Measurements from ENCODE around the gene SEMA3F. TPM values are rescaled to one million over a fixed set of nuclear protein-coding genes. Genes with fewer than 3 reads are reported as not detected.

SEMA3F gene
- total RNA-seq, 1 donor from 2014 or later, result 10.2 TPM

- TF ChIP-seq CTCF (IDR thresholded peaks at IDR 0.05; ENCODE audit: borderline replicate concordance), result no peak
- Histone ChIP-seq H3K9me3 (replicated peaks) (no peaks in the 10 kb centered on the region), H3K27me3 (ENCODE audit: low read depth) (no peaks in the 10 kb centered on the region), H3K4me1 (peaks cover 17% of the 10 kb centered on the region), H3K36me3 (no peaks in the 10 kb centered on the region), H3K27ac (replicated peaks) (no peak overlapping the region), H3K4me3 (no peak overlapping the region)
- intact Hi-C loops (cut with micrococcal nuclease), result no loop called here
- no peak for DNase-seq
These were observed 20.8 kb upstream of the SEMA3F start for GRCh38 chr3:50134367-50134766.

GRCh38 chr3:50135964-50136363 lies 19.2 kb upstream of the SEMA3F start:
- intact Hi-C loops (cut with micrococcal nuclease), result no loop called here
- no peaks in the 10 kb centered on the region for H3K9me3 ChIP-seq (replicated peaks)

GRCh38 chr3:50136714-50137405 lies 18.3 kb upstream of the SEMA3F start:
- Histone ChIP-seq H3K36me3 (no peaks in the 10 kb centered on the region), H3K9me3 (replicated peaks) (no peaks in the 10 kb centered on the region), H3K27me3 (ENCODE audit: low read depth) (no peaks in the 10 kb centered on the region), H3K4me1 (peaks cover 17% of the 10 kb centered on the region), H3K27ac (replicated peaks) (no peak overlapping the region), H3K4me3 (no peak overlapping the region)
- intact Hi-C loops (cut with micrococcal nuclease), result no loop called here
- DNase-seq, result no peak
- TF ChIP-seq CTCF (IDR thresholded peaks at IDR 0.05; ENCODE audit: borderline replicate concordance), result no peak

More at GRCh38 chr3:50135964-50136363, 19.2 kb upstream of the SEMA3F start:
- Histone ChIP-seq H3K27me3 (ENCODE audit: low read depth) (no peaks in the 10 kb centered on the region), H3K4me1 (peaks cover 17% of the 10 kb centered on the region), H3K4me3 (no peak overlapping the region), H3K27ac (replicated peaks) (no peak overlapping the region), H3K36me3 (no peaks in the 10 kb centered on the region)
- TF ChIP-seq CTCF (IDR thresholded peaks at IDR 0.05; ENCODE audit: borderline replicate concordance), result no peak
- DNase-seq, result no peak

- H3K4me1 ChIP-seq, result peaks cover 17% of the 10 kb centered on the region
- no peak for DNase-seq
- no peak for TF ChIP-seq CTCF (IDR thresholded peaks at IDR 0.05; ENCODE audit: borderline replicate concordance)
These were observed 17.6 kb upstream of the SEMA3F start for GRCh38 chr3:50137531-50137930.

GRCh38 chr3:50138266-50139200 lies 16.6 kb upstream of the SEMA3F start:
- intact Hi-C loops (cut with micrococcal nuclease), result no loop called here
- no peaks in the 10 kb centered on the region for H3K36me3 ChIP-seq
- H3K4me3 ChIP-seq, result no peak overlapping the region
- no peaks in the 10 kb centered on the region for H3K27me3 ChIP-seq (ENCODE audit: low read depth)
- DNase-seq, result no peak
- TF ChIP-seq CTCF (IDR thresholded peaks at IDR 0.05; ENCODE audit: borderline replicate concordance), result no peak
- H3K27ac ChIP-seq (replicated peaks), result no peak overlapping the region
- peaks cover 17% of the 10 kb centered on the region for H3K4me1 ChIP-seq
- H3K9me3 ChIP-seq (replicated peaks), result no peaks in the 10 kb centered on the region

More at GRCh38 chr3:50137531-50137930, 17.6 kb upstream of the SEMA3F start:
- no peaks in the 10 kb centered on the region for H3K27me3 ChIP-seq (ENCODE audit: low read depth)
- H3K36me3 ChIP-seq, result no peaks in the 10 kb centered on the region
- no peaks in the 10 kb centered on the region for H3K9me3 ChIP-seq (replicated peaks)
- intact Hi-C loops (cut with micrococcal nuclease), result no loop called here
- H3K4me3 ChIP-seq, result no peak overlapping the region
- H3K27ac ChIP-seq (replicated peaks), result no peak overlapping the region

Measured in left ventricle myocardium inferior (tissue), 1 donor.